WTC11 (cell line): ENCODE data around the gene EEF1AKMT3. TPM values are rescaled to one million over a fixed set of nuclear protein-coding genes. Genes with fewer than 3 reads are reported as not detected.
A peak's percentile ranks its signal among the peaks of the same experiment; 100 is the strongest.

Experiments
- ATAC-seq: fragments of 200-7000 bp; cut with Tn5 transposase; 2 replicates; pipeline ENCODE4 v1.10.0; 2021; ENCODE audit warnings: mild to moderate bottlenecking, moderate library complexity
- CTCF ChIA-PET: fragments of 300-600 bp; sonication (Branson Sonifier 250); formaldehyde crosslinking; loops from one replicate; lab custom pipeline; 2021; ENCODE audit warnings: antibody characterized with exemption; lab: Charles Lee
- POLR2A ChIA-PET: fragments of 350-600 bp; sonication (Branson Sonifier 250); formaldehyde crosslinking; loops from one replicate; lab custom pipeline; 2021; ENCODE audit warnings: antibody characterized with exemption; lab: Charles Lee
- DNase-seq: peaks from one replicate; pipeline ENCODE4 v3.0.0; 2021; ENCODE audit warnings: low spot score
- H3K27ac Mint-ChIP-seq: 2 replicates; pipeline ENCODE4 v1.8.0; 2021; ENCODE audit warnings: mixed read lengths
- H3K27me3 Mint-ChIP-seq: 2 replicates; pipeline ENCODE4 v1.8.0; 2021; ENCODE audit warnings: low read depth, mild to moderate bottlenecking, moderate library complexity, mixed read lengths
- H3K36me3 Mint-ChIP-seq: 2 replicates; pipeline ENCODE4 v1.8.0; 2021; ENCODE audit warnings: mixed read lengths
- H3K4me1 Mint-ChIP-seq: 2 replicates; pipeline ENCODE4 v1.8.0; 2022; ENCODE audit warnings: mixed read lengths
- H3K4me3 Mint-ChIP-seq: 2 replicates; pipeline ENCODE4 v1.8.0; 2021; ENCODE audit warnings: mild to moderate bottlenecking, moderate library complexity, mixed read lengths
- H3K9me3 Mint-ChIP-seq: 2 replicates; pipeline ENCODE4 v1.8.0; 2021; ENCODE audit warnings: mixed read lengths
- AR ChIP-seq: fragments of 250-450 bp; sonication (Bioruptor Pico); IDR thresholded peaks from 2 replicates; pipeline ENCODE4 v1.9.0; 2021; ENCODE audit warnings: mild to moderate bottlenecking
- ARID4B ChIP-seq: sonication (generic); formaldehyde crosslinking; IDR thresholded peaks from 2 replicates; pipeline ENCODE4 v1.8.0; 2023; ENCODE audit warnings: missing genetic modification reagents, mild to moderate bottlenecking, borderline replicate concordance
- EMX1 ChIP-seq: fragments of 250-450 bp; sonication (Bioruptor Pico); IDR thresholded peaks from 2 replicates; pipeline ENCODE4 v1.8.0; 2021; ENCODE audit warnings: mild to moderate bottlenecking
- ETV6 ChIP-seq: sonication (generic); formaldehyde crosslinking; IDR thresholded peaks from 2 replicates; pipeline ENCODE4 v1.8.1; 2022; ENCODE audit warnings: mild to moderate bottlenecking, missing genetic modification reagents
- FOXK1 ChIP-seq: sonication (generic); formaldehyde crosslinking; IDR thresholded peaks from 2 replicates; pipeline ENCODE4 v1.8.0; 2022; ENCODE audit warnings: mild to moderate bottlenecking, moderate library complexity, missing genetic modification reagents
- FOXP1 ChIP-seq: sonication (generic); formaldehyde crosslinking; IDR thresholded peaks from 2 replicates; pipeline ENCODE4 v1.8.0; 2022; ENCODE audit warnings: missing genetic modification reagents, mild to moderate bottlenecking, moderate library complexity, borderline replicate concordance
- GABPB1 ChIP-seq: sonication (generic); formaldehyde crosslinking; IDR thresholded peaks from 2 replicates; pipeline ENCODE4 v1.8.1; 2023; ENCODE audit warnings: mild to moderate bottlenecking, missing genetic modification reagents
- HMGXB4 ChIP-seq: sonication (generic); formaldehyde crosslinking; IDR thresholded peaks from 2 replicates; pipeline ENCODE4 v1.8.1; 2023; ENCODE audit warnings: mild to moderate bottlenecking, moderate library complexity, missing genetic modification reagents
- JUN ChIP-seq: sonication (generic); formaldehyde crosslinking; IDR thresholded peaks from 2 replicates; pipeline ENCODE4 v1.8.0; 2023; ENCODE audit warnings: mild to moderate bottlenecking, missing genetic modification reagents
- NFE2L1 ChIP-seq: sonication (generic); formaldehyde crosslinking; IDR thresholded peaks from 2 replicates; pipeline ENCODE4 v1.8.1; 2023; ENCODE audit warnings: missing genetic modification reagents
- NR3C1 ChIP-seq: sonication (generic); formaldehyde crosslinking; conservative IDR thresholded peaks from 2 replicates; pipeline ENCODE4 v1.8.1; 2023; ENCODE audit warnings: low read depth, mild to moderate bottlenecking, missing genetic modification reagents
- OVOL2 ChIP-seq: fragments of 250-450 bp; sonication (Bioruptor Pico); IDR thresholded peaks from 2 replicates; pipeline ENCODE4 v1.9.0; 2021; ENCODE audit warnings: mild to moderate bottlenecking, borderline replicate concordance
- SMAD3 ChIP-seq: sonication (generic); formaldehyde crosslinking; IDR thresholded peaks from 2 replicates; pipeline ENCODE4 v1.8.0; 2022; ENCODE audit warnings: missing genetic modification reagents, mild to moderate bottlenecking, borderline replicate concordance
- SP1 ChIP-seq: sonication (generic); formaldehyde crosslinking; conservative IDR thresholded peaks from 2 replicates; pipeline ENCODE4 v1.8.1; 2022; ENCODE audit warnings: missing genetic modification reagents
- TEAD4 ChIP-seq: sonication (generic); formaldehyde crosslinking; IDR thresholded peaks from 2 replicates; pipeline ENCODE4 v1.8.0; 2022; ENCODE audit warnings: mild to moderate bottlenecking, missing genetic modification reagents
- USF1 ChIP-seq: sonication (generic); formaldehyde crosslinking; IDR thresholded peaks from 2 replicates; pipeline ENCODE4 v1.8.0; 2022; ENCODE audit warnings: mild to moderate bottlenecking, missing genetic modification reagents
- ZBTB21 ChIP-seq: sonication (generic); formaldehyde crosslinking; IDR thresholded peaks from 2 replicates; pipeline ENCODE4 v1.8.1; 2023; ENCODE audit warnings: mild to moderate bottlenecking, missing genetic modification reagents, borderline replicate concordance
- ZNF121 ChIP-seq: sonication (generic); formaldehyde crosslinking; IDR thresholded peaks from 2 replicates; pipeline ENCODE4 v1.8.0; 2023; ENCODE audit warnings: missing genetic modification reagents
- ZNF281 ChIP-seq: sonication (generic); formaldehyde crosslinking; IDR thresholded peaks from 2 replicates; pipeline ENCODE4 v1.8.0; 2023; ENCODE audit warnings: mild to moderate bottlenecking, missing genetic modification reagents
- ZNF671 ChIP-seq: fragments of 250-450 bp; sonication (Bioruptor Pico); IDR thresholded peaks from 2 replicates; pipeline ENCODE4 v1.8.0; 2021; ENCODE audit warnings: mild to moderate bottlenecking
- total RNA-seq: library from RNA; stranded (reverse); gene quantifications from 3 replicates; pipeline ENCODE4 v1.2.3, GENCODE V29; 2021

Gene EEF1AKMT3
- total RNA-seq, 1 experiment from 2014 or later: 3.2 TPM

- DNase-seq (no peak), ATAC-seq (no peak)
- ChIA-PET POLR2A (interaction anchor here (1.1 kb wide), 2 partner anchors 10 to 21 kb away, joined by 4 to 6 read pairs; partner anchors contain the start of genes EEF1AKMT3 and METTL1), CTCF (interaction anchor here (1.1 kb wide), 1 partner anchor 25 kb away, joined by 5 read pairs; no protein-coding TSS in a partner anchor)
- H3K27ac Mint-ChIP-seq: peak overlapping the region; percentile 86
- H3K4me3 Mint-ChIP-seq: peak overlapping the region; percentile 89
- H3K36me3 Mint-ChIP-seq: peaks cover 45% of the 10 kb centered on the region
- peaks cover 31% of the 10 kb centered on the region for H3K27me3 Mint-ChIP-seq
- no peak for TF ChIP-seq ZNF121 (CRISPR knock-in tag)
- TF ChIP-seq TEAD4: no peak
- no peak for TF ChIP-seq OVOL2
- TF ChIP-seq ZNF281: no peak
- H3K9me3 Mint-ChIP-seq: no peaks in the 10 kb centered on the region
- peaks cover 41% of the 10 kb centered on the region for H3K4me1 Mint-ChIP-seq
Measured at GRCh38 chr12:57751432-57751787, 21.0 kb upstream of the EEF1AKMT3 start.

- Mint-ChIP-seq H3K4me3 (peak within 1 kb of the TSS; percentile 89), H3K36me3 (peaks cover 39% of the 10 kb centered on the region), H3K27me3 (peaks cover 37% of the 10 kb centered on the region), H3K4me1 (peaks cover 47% of the 10 kb centered on the region), H3K9me3 (no peaks in the 10 kb centered on the region), H3K27ac (peak within 1 kb of the TSS; percentile 86)
- ATAC-seq: peak; percentile 71
- ChIA-PET POLR2A (interaction anchor here (0.8 to 1.1 kb wide), 4 partner anchors 11 to 20 kb away, joined by 3 to 6 read pairs (median 4); partner anchors contain the start of genes EEF1AKMT3 and METTL1), CTCF (interaction anchor here (0.7 to 1.1 kb wide), 3 partner anchors 15 to 145 kb away, joined by 3 to 5 read pairs (median 3); partner anchors contain the start of gene CYP27B1)
- peak; percentile 99 for DNase-seq
- TF ChIP-seq GABPB1 (CRISPR knock-in tag) (peak; percentile 52), FOXK1 (CRISPR knock-in tag) (peak; percentile 98), SMAD3 (CRISPR knock-in tag) (0 out of 2 replicates have a peak, but pooled peaks have one; percentile 49), EMX1 (no peak), ETV6 (CRISPR knock-in tag) (peak; percentile 93; the same call in 1 of the 2 replicates), NR3C1 (CRISPR knock-in tag) (no peak), USF1 (CRISPR knock-in tag) (peak; percentile 100), ZBTB21 (CRISPR knock-in tag) (peak; percentile 90), HMGXB4 (CRISPR knock-in tag) (peak; percentile 74), AR (CRISPR knock-in tag) (0 out of 2 replicates have a peak, but pooled peaks have one; percentile 31), JUN (CRISPR knock-in tag) (peak; percentile 68; the same call in 1 of the 2 replicates), SP1 (CRISPR knock-in tag) (peak; percentile 99), ZNF671 (CRISPR knock-in tag) (no peak), NFE2L1 (CRISPR knock-in tag) (peak; percentile 47), FOXP1 (CRISPR knock-in tag) (peak; percentile 84; the same call in 1 of the 2 replicates), ARID4B (CRISPR knock-in tag) (peak; percentile 97)
Measured at GRCh38 chr12:57751788-57752667, 20.4 kb upstream of the EEF1AKMT3 start, which contains the start of gene CDK4. Gene CDK4, minus strand, starts transcription at chr12:57752310. Its CDS starts 593 bp downstream, at chr12:57751717.
